Stimulated activated CD4-positive, alpha-beta T cell treated with anti-CD3 and anti-CD28 coated beads, Interleukin-15, amount 100 ng/mL, for 24 hours (primary cell): ENCODE data around the gene SIK2.

Experiments used
- DNase-seq: peaks from one replicate; pipeline ENCODE4 v3.0.0-alpha.2; 2020

SIK2 gene

DNA sequence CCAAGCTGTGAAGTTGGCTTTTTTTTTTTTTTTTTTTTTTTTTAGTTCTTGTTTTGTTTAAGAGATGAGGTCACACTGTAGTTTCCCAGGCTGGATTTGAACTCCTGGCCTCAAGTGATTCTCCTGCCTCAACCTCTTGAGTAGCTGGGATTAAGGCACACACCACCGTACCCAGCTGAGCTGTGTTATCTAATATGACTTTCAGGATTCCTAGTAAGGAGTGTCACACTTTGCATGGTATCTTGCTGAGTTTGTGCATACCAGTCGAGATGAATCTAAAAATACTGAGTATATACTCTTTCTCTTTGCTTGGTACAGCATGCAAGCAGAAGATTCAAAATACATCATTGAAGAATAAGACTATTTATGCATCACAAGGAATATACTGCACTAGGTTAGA is 58.6 kb downstream of the SIK2 start:
- DNase-seq, result no peak

DNA sequence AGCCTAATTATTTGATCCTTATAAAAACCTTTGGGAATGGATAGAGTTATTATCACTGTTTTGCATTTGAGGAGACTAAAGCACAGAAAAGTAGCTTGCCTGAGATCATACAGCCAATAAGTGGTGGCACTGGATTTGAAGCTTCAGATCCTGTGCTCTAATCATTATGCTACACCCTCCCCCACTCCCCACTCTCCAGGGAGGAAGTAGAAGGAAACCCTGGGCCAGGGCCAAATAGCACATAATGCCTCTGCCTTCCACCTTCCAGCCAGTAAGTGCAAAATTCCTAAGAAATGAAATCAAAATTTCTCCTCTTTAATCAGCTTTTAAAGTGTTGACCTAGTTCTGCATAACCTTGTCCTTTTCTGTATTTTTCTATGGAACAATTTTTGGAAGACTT is 61.6 kb downstream of the SIK2 start:
- DNase-seq, result no peak

DNA sequence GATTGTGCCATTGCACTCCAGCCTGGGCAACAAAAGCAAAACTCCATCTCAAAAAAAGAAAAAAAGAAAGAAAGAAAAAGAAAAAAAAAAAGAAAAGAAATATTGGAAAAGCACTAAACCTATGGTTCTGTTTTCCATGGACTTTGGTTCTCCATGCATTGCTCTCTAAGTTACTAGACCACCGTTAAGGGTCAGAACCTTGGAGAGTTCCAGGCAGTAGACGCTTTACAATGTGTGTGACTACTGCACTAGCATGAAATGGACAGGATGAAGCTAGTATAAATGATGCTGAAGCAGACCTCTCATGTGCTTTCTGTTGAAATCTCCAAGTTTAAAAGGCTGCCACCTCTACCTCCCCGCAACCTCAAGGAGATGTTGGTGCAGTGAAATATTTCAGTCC is 63.5 kb downstream of the SIK2 start:
- DNase-seq, result no peak

DNA sequence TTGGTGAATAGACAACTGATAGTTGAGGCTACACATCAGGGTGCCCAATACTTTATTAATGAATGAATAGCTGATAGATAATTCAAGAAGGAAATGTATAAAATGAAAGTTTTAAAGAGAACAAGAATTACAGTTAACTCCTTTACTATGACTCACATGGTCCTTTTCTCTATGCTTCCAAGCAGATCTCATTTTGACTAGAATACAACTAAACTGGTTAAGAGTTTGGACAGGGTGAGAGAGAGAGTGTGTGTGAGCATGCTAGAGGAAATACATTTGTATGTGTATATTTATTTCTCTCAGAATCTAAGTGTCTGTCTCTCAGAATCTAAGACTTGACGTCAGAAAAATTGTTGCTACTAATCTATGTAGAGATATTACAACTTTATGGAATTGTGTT is 66.7 kb downstream of the SIK2 start:
- DNase-seq, result no peak

DNA sequence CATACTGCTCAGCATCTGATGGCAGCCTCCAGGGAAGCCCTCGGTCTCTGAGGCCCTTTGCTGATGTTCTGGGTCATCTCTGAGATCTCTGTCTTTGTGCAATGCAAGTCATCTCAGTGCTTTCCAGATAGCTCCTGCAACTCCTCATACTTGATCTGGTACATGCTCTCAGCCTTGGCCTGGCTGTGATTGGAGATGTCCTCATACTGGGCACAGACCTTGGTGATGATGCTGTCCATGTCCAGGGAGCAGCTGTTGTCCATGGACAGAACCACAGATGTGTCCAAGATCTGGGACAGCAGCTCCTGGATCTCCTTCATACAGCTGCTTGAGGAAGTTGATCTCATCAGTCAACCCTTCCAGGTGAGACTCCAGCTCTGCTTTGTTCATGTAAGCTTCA is 69.1 kb downstream of the SIK2 start:
- no peak for DNase-seq

DNA sequence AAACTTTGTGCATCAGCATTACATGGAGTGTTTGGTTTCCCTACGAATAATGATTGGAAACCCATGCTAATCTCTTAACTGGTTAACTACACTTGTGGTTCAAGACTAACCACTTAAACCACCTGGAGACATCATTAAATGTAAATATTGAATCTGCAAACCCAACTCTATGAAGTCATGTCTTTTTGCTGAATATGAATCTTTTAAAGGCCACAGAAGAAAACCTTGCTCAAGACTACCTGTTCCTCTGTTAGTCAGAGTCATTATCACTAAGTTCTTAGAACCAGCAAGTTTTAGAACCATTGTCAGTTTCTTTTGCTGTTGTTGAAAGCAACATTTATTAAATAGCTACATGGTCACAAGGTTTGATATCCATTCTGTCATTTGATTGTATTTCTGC is 70.7 kb downstream of the SIK2 start:
- no peak for DNase-seq

DNA sequence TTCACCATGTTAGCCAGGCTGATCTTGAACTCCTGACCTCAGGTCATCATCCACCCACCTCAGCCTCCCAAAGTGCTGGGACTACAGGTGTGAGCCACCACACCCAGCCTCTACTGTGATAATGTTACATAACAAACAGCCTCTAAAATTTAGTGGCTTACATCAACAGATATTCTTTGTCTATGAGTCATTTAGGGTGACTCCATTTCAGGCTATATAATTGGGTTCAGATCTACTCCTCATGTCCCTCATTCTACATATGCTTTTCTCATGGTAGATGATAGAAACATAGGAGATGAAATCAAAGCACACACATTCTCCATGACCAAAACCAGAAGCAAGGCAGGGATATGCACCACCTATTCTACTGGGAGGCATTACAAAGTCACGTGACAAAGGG is 72.7 kb downstream of the SIK2 start:
- no peak for DNase-seq

DNA sequence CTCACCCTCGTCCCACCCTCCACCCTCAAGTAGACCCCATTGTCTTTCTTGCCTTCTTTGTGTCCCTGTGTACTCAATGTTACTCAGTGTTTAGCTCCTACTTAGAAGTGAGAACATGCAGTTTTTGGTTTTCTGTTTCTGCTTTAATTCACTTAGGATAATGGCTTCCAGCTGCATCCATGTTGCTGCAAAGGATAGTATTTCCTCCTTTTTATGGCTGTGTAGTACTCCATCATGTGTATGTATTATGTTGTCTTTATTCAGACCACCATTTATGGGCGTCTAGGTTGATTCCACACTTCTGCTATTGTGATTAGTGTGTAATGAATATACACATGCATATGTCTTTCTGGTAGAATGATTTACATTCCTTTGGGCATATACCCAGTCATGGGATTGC is 73.6 kb downstream of the SIK2 start:
- no peak for DNase-seq

DNA sequence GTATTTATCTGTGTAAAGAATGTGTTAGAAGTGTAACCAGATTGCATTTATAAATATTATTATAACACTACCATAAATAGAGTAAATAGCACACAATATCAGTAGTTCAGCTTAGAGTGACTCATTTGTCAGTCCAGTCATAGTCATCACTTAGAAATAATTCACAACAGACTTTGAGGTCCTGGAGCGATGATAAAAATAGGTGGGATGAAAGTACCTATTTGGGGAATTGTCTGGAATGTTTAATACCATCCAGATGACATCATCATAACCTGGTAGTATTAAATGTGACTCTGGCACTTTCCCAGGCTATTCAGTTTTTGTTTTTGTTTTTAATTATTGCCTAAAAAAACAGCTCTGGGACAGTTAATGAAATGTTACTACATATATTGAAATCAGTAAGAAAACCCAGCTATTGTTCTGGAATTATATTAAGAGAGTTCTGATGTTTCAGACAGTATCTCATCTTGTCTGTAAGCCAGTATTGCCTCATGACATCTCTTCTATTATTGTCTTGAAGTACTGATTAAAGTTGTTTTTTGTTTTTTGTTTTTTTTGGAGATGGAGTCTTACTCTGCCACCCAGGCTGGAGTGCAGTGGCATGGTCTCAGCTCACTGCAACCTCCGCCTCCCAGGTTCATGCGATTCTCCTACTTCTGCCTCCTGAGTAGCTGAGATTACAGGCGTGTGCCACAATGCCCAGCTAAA is 74.8 kb downstream of the SIK2 start:
- no peak for DNase-seq

DNA sequence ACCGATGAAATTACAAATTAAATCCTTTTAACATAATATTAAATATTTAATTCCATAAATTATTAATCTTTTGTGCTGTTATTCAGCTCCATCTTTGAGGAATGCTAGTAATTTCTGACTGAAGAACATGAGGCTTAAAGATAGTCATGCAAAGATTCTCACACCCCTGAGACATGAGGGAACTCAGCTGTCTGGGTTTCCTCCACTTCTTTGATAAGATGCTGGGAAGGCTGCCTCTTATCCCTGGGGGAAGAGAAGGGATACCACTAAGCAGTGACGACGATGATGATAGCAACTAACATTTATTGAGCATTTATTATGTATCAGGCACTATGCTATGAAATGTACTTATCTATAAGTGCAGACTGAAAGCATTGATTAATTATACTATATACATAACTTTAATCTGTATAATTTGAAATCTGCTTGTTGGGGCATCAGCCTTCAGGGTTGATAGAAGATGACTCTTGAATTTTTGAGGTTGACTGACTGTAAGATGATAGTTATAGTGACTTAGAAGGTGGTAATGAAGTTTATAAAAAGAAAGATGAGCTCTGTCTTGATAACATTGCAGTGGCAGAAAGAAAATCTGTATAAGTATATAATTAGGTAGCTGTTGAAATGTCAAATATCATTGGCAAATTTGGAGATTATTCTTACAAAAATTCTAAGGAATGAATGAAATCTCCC is 78.4 kb downstream of the SIK2 start:
- no peak for DNase-seq

DNA sequence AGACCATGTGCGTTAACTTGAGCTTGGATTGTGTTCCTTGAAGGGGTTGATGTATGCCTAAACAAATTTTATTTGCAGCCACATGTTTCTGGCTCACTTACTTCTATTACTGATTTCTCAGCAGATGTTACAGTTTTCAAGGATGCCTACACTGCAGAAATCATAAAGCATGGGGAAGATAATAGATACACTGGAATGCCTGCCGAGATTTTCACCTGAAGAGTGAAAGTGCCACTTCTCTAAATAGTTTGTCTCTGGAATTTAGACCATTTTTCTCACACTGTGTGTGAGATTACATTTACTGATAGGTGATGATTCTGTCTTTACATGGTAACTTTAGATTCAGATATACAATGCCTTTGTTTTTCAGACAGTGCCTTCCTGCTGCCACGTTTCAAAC is 81.6 kb downstream of the SIK2 start:
- DNase-seq, result no peak

DNA sequence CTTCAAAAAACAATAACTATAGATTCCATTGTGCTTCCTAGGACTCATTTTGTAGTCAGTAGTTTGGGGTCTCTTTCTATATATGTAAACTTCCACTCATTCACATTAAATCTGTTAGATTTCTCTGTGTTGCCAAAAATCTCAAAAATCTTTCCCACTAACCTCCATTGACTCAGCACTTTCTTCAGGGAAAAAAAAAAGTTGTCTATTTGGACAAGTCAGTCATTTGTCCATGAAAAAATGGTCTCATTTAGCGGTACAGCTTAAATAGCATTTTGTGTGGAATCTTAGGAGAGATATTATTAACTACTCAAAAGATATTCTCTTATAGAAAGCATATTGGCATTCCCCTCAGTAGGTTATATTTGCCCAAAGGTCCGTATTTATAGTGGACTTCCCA is 82.0 kb downstream of the SIK2 start:
- no peak for DNase-seq

DNA sequence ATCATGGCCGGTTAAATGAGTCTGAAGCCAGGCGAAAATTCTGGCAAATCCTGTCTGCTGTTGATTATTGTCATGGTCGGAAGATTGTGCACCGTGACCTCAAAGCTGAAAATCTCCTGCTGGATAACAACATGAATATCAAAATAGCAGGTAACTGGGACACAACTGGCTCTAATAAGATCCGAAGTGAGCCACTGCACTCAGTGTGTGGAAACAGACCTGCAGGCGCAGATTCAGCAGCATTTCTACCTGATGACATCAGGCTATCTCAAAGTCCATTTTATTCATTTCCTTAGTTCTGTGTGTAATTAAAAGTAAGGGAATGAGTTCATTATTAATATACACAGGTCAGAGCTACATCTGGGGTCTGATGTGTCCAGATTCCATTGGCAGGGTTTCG is 85.8 kb downstream of the SIK2 start:
- no peak for DNase-seq

DNA sequence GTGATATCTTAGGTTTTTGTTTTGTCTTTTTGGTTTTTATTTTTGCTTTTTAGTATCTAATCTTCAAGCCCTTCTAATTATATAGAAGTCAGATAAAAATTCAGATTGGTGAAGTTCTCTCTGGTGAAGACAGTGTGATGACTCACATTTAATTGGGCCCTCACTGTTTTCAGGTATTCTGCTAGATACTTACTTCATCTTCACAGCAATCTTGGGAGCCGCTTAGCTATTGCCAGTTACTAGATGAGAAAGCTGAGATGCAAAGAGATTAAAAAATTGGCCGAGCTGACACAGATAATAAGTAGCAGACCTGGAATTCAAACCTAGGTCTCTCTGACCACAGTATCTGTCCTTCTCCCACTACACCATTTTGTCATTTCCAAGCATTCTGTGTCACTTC is 88.9 kb downstream of the SIK2 start:
- no peak for DNase-seq

DNA sequence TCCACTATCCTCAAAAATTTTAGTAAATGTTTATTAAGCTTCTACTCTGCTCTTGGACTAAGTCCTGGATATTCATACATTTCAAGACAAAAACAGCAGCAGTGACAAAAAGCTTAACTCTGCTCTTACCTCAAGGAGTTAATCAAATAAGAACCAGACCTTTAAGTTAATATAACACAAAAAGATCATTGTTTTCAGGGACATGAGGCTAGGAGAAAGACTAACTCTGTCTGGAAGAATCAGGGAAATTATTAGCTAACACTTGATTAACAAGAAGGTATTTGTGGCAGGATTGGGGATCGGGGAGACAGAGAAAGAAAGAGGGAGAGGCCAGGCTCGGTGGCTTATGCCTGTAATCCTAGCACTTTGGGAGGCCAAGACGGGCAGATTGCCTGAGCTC is 89.5 kb downstream of the SIK2 start:
- no peak for DNase-seq

DNA sequence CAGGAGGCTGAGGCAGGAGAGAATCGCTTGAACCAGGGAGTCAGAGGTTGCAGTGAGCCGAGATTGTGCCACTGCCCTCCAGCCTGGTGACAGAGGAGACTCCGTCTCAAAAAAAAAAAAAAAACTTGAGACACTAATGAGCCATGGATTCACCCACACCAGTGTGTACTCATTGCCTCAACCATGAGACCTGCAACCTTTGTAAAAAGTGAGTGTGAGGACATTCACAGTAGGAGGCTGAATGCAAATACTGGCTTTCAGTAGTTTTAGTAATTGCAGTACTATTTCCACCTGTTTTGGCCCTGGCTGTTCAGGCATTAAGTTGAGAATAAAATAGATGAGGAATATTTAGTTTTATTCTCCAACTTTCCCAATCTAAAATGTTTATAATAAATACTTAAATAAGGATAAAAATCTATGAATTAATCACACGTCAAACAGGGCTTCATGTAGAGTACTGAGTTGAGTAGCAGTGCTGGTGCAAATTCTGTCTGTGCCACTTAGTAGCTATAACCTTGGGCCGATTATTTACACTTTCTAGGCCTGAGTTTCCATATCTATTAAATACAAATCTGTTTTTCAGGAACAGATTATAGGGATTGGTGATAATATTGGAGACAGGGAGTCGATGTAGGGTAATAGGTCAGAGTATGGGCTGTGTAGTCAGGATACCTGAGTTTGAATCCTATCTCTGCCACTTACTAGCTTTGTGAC is 91.1 kb downstream of the SIK2 start:
- DNase-seq, result no peak

DNA sequence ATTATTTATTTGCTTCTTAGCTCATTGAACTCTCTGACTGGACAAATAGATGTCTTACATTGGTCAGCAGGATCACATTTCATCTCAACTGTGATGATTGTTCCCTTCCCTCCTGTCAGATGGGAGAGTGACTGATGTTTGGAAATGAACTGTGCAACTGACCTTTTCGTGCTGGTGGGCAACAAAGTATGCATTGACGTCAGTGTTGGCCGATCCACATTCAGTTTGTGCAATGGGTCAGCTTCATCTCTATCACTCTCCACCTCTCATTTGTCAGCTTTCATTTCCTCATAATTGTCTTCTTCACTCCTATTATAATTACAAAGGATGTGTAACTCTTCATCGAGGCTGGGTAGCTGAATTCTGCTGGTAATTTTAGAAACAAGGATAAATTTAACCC is 92.6 kb downstream of the SIK2 start:
- no peak for DNase-seq

DNA sequence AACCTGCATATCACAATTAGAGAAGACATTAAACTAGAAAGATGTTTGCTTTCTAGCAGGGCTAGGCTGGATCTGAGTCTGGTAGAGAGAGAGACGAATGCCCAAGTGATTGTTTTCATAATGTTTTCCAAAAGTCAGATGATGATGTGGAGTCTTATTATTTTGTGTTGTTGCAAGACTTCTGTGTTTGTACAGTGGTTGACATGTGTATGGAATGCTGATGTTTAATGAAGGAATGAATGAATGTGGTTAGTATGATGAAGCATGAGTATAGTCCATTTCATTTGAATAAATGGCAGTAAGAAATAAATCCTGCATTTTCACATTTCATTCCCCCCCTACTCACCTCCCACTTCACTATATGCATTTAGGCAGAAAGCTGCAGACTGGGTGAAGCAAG is 94.3 kb downstream of the SIK2 start:
- DNase-seq, result no peak

DNA sequence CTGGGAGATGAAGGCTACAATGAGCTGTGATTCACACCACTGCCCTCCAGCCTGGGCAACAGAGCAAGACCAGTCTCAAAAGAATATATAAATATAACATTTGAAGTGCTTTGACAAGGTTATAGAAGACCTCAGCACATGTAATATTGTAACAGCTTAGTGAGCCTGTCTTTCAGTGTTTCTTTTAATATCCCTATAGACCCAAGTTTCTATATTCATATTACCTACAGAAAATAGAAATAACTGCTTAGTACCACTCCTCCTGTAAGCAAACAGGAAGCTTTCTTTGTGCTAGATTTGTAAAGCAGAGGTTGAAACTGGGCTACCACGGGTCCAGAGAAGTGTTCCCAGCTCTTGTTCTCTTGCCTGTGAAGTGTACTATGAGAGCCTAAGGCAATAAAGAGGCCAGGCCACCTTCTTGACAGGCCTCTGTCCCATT is 95.7 kb downstream of the SIK2 start:
- no peak for DNase-seq

DNA sequence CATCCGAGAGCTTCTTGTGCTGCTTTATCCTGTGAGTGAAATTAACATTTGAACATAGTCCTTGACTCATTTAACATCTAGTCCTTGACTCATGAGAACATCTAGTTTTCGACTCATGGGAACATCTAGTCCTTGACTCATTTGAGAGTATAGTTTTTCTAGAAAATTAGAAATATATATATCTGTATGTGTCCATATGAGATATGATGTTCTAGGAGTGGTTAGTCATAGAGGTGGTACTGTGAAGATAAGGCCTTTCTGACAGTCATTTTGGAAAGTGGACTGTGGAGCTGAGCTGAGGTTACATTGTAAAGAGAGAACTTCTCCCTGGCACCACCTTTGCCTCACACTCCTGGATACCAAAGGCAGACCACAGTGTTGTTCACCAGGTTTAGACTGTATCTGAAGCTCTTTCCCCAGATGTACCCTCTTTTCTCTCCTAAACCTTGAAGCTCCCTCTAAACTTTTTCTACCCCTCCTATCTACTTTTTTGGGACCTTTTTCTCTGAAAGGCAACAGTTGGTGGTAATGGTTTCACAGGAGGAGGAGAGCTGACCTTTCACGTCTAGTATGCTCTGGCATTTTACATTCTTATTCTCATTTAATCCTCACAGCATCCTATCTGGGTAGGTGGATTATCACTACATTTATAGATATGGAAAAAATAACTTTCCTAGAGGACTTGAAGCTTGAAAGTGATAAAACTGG is 96.8 kb downstream of the SIK2 start:
- DNase-seq, result no peak

DNA sequence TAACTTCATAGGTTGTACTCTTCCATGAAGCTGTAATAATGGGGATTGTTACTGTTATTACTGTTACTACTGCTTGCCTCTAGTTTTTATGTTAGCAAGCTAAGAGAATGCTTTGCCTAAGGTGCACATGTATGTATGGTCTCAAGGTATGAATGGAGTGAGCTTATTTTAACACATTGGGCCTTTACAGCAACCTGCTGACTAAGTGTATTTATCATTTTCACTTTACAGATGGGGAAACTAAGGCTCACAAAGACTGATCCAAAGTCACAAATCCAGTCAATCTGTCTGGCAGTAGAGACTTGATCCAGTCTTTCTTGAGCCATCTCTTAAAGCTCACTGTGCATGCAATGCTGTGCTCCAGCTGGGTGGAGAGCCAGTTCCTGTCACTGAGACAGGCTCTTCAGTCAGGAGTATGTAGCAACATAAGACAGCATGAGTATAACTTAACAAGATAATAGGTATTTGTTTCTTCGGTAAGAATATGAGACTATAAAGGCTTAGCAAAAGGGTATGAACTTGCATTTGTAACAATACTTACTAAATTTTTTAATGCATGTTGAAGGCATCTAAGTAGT is 97.4 kb downstream of the SIK2 start:
- DNase-seq, result no peak

DNA sequence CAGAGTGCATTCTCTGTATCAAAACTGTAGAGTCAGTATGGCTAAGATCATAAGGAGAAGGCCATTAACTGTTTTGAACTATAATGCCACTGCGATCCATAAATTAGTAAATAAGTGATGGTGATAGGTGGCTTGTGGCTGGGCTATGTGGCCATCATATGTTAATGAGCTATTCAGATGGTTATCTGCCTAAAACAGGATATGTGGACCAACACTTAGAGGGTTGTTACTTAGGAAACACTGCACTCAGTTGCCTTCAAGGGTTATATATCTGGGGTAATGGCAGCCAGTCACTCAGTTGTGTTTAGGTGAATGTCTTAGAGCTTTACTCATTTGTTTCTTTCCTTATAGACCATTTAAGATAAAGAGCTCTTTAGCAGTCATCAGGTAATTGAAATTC is 97.9 kb downstream of the SIK2 start:
- no peak for DNase-seq

DNA sequence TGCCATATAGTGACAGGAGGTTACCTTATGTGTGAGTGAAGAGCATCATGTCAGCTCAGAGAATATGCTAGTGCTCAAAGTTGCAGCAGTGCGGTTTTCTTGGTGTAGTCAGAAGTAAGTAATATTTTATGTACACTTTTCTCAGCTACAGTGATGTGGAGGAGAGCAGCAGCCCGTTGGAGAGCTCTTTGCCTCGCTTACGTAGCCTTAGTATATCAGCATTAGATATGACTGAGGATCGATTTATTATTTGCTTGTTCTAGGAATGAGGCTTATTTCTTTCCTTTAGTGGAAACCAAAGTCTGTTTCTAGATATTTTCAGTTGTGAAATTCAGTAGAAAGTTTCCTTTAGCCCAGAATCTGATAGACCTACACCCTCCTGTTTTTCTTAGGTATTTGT is 100.4 kb downstream of the SIK2 start:
- no peak for DNase-seq
